Activated T-cell treated with anti-CD3 and anti-CD28 coated beads for 4 hours (primary cell): ENCODE measurements around the gene CD302.
"Not testable (repeated sequence)": the region's sequence is repeated elsewhere in the genome, so short reads cannot be mapped to it uniquely, and the experiment has no call there.

Source experiments
- DNase-seq: peaks from one replicate; pipeline ENCODE4 v3.0.0-alpha.2; 2020

CD302 gene

GRCh38 chr2:159744363-159744762 lies 53.6 kb downstream of the CD302 start:
- DNase-seq: no peak

- no peak for DNase-seq
Measured at GRCh38 chr2:159742846-159743245, 55.2 kb downstream of the CD302 start.

- DNase-seq: no peak
Measured at GRCh38 chr2:159738509-159739390, 59.3 kb downstream of the CD302 start.

GRCh38 chr2:159737917-159738296 lies 60.1 kb downstream of the CD302 start:
- no peak for DNase-seq

GRCh38 chr2:159737292-159737916 lies 60.6 kb downstream of the CD302 start:
- no peak for DNase-seq

GRCh38 chr2:159736048-159736447 lies 62.0 kb downstream of the CD302 start:
- no peak for DNase-seq

GRCh38 chr2:159735648-159736047 lies 62.4 kb downstream of the CD302 start:
- no peak for DNase-seq

GRCh38 chr2:159728629-159729028 lies 69.4 kb downstream of the CD302 start:
- DNase-seq: no peak

GRCh38 chr2:159725713-159726112 lies 72.3 kb downstream of the CD302 start:
- no peak for DNase-seq

- not testable (repeated sequence) for DNase-seq
Measured at GRCh38 chr2:159724795-159725572, 73.0 kb downstream of the CD302 start.

- DNase-seq: no peak
Measured at GRCh38 chr2:159722580-159722979, 75.4 kb downstream of the CD302 start.

GRCh38 chr2:159720676-159721075 lies 77.3 kb downstream of the CD302 start:
- no peak for DNase-seq
